Tibial artery (tissue), 4 donors: ENCODE data around the gene PRDM5.

ENCODE experiments used
- DNase-seq, 2 donors: peaks; one replicate each; pipeline ENCODE4 v3.0.0-alpha.2; 2019
- H3K27ac ChIP-seq, 2 donors: fragments of 200-600 bp; sonication (generic) in 1 of 2; 1 replicate in 1 of 2; 2 replicates in 1 of 2; pipeline ENCODE4 v1.5.1; 2018 to 2019; ENCODE audit warnings: mild to moderate bottlenecking in 1 of 2
- H3K27me3 ChIP-seq, 2 donors: fragments of 200-600 bp; sonication (generic) in 1 of 2; one replicate each; pipeline versions ENCODE4 v1.5.1 to v1.6.0; 2016 to 2019
- H3K36me3 ChIP-seq, 3 donors: fragments of 200-600 bp; sonication (generic) in 2 of 3; one replicate each; pipeline ENCODE4 v1.5.1; 2016 to 2019; ENCODE audit warnings: mild to moderate bottlenecking in 2 of 3
- H3K4me1 ChIP-seq, 4 donors: fragments of 200-600 bp; sonication (generic) in 2 of 4; 1 replicate in 3 of 4; 2 replicates in 1 of 4; pipeline ENCODE4 v1.5.1; 2016 to 2019
- H3K4me3 ChIP-seq, 2 donors: fragments of 200-600 bp; sonication (generic) in 1 of 2; 1 replicate in 1 of 2; 2 replicates in 1 of 2; pipeline ENCODE4 v1.5.1; 2018 to 2019; ENCODE audit warnings: mild to moderate bottlenecking in 2 of 2
- H3K9me3 ChIP-seq, 3 donors: fragments of 200-600 bp; sonication (generic) in 1 of 3; one replicate each; pipeline ENCODE4 v1.5.1; 2016 to 2019
- CTCF ChIP-seq, 2 experiments: fragments of 200-600 bp in 1 of 2; fragments of 450-650 bp in 1 of 2; IDR thresholded peaks; one replicate each; pipeline ENCODE4 v1.5.1; 2017 to 2019; ENCODE audit warnings: antibody characterized with exemption in 2 of 2, mild to moderate bottlenecking in 1 of 2, moderate library complexity in 1 of 2
- intact Hi-C: fragments of 100-400 bp; cut with DNase I; formaldehyde crosslinking; loops from one replicate; pipeline ENCODE4 v1.15.0; 2023; ENCODE audit warnings: low total_unique reads

Gene PRDM5

GRCh38 chr4:120672558-120673147 is 249.9 kb downstream of the PRDM5 start:
- no peaks in the 10 kb centered on the region for H3K27me3 ChIP-seq
- no peaks in the 10 kb centered on the region for H3K4me1 ChIP-seq
- no peak for DNase-seq
- H3K36me3 ChIP-seq = no peaks in the 10 kb centered on the region
- peaks cover 0 to 19% (median 13%) of the 10 kb centered on the region in 3 donors for H3K9me3 ChIP-seq
- H3K4me3 ChIP-seq = no peak overlapping the region
- intact Hi-C loops = no loop called here
- H3K27ac ChIP-seq = no peak overlapping the region
- no peak for TF ChIP-seq CTCF (IDR thresholded peaks at IDR 0.05)

- Histone ChIP-seq H3K4me1 (no peaks in the 10 kb centered on the region), H3K4me3 (no peak overlapping the region), H3K9me3 (peaks cover 0 to 19% (median 13%) of the 10 kb centered on the region in 3 donors), H3K36me3 (no peaks in the 10 kb centered on the region), H3K27ac (no peak overlapping the region), H3K27me3 (no peaks in the 10 kb centered on the region)
- DNase-seq = no peak
- intact Hi-C loops = no loop called here
- no peak for TF ChIP-seq CTCF (IDR thresholded peaks at IDR 0.05)
Observed at GRCh38 chr4:120672076-120672475, 250.4 kb downstream of the PRDM5 start.

GRCh38 chr4:120671538-120671937 is 251.0 kb downstream of the PRDM5 start:
- intact Hi-C loops = no loop called here
- no peak for TF ChIP-seq CTCF (IDR thresholded peaks at IDR 0.05)

GRCh38 chr4:120667102-120667501 is 255.4 kb downstream of the PRDM5 start:
- Histone ChIP-seq H3K27me3 (no peaks in the 10 kb centered on the region), H3K27ac (no peak overlapping the region), H3K9me3 (peaks cover 0 to 4% (median 0%) of the 10 kb centered on the region in 3 donors), H3K4me1 (no peaks in the 10 kb centered on the region), H3K4me3 (no peak overlapping the region), H3K36me3 (no peaks in the 10 kb centered on the region)
- no peak for TF ChIP-seq CTCF (IDR thresholded peaks at IDR 0.05)
- intact Hi-C loops = no loop called here
- DNase-seq = no peak

More at GRCh38 chr4:120671538-120671937, 251.0 kb downstream of the PRDM5 start:
- Histone ChIP-seq H3K27ac (no peak overlapping the region), H3K9me3 (peaks cover 0 to 19% (median 13%) of the 10 kb centered on the region in 3 donors), H3K4me1 (no peaks in the 10 kb centered on the region), H3K36me3 (no peaks in the 10 kb centered on the region), H3K27me3 (no peaks in the 10 kb centered on the region), H3K4me3 (no peak overlapping the region)
- DNase-seq = no peak

- Histone ChIP-seq H3K36me3 (no peaks in the 10 kb centered on the region), H3K4me1 (no peaks in the 10 kb centered on the region), H3K27me3 (no peaks in the 10 kb centered on the region), H3K4me3 (no peak overlapping the region), H3K9me3 (no peaks in the 10 kb centered on the region), H3K27ac (no peak overlapping the region)
- intact Hi-C loops = no loop called here
- DNase-seq = no peak
- TF ChIP-seq CTCF (IDR thresholded peaks at IDR 0.05) = no peak
Observed at GRCh38 chr4:120664851-120665250, 257.7 kb downstream of the PRDM5 start.
